ENCODE data around the gene COPS3.

The COPS3 gene

GRCh38 chr17:17280613-17281549 is at the start of gene COPS3:
COPS3 (minus strand) TSS chr17:17281246; CDS start chr17:17281186, 60 bp downstream.
- peak; percentile 74 for FAIRE-seq

- FAIRE-seq, result no peak
Observed at GRCh38 chr17:17328251-17328650, 47.2 kb upstream of the COPS3 start.

- no peak for FAIRE-seq
Observed at GRCh38 chr17:17326275-17326875, 45.3 kb upstream of the COPS3 start.

- no peak for FAIRE-seq
Observed at GRCh38 chr17:17325816-17326215, 44.8 kb upstream of the COPS3 start.

GRCh38 chr17:17325228-17325627 is 44.2 kb upstream of the COPS3 start:
- no peak for FAIRE-seq

GRCh38 chr17:17324616-17325015 is 43.6 kb upstream of the COPS3 start:
- no peak for FAIRE-seq

GRCh38 chr17:17322516-17323510 is 41.8 kb upstream of the COPS3 start:
- FAIRE-seq, result no peak

- no peak for FAIRE-seq
Observed at GRCh38 chr17:17321356-17322025, 40.4 kb upstream of the COPS3 start.

- FAIRE-seq, result no peak
Observed at GRCh38 chr17:17320911-17321220, 39.8 kb upstream of the COPS3 start.

- no peak for FAIRE-seq
Observed at GRCh38 chr17:17320188-17320910, 39.3 kb upstream of the COPS3 start.

GRCh38 chr17:17315142-17315821 is 34.2 kb upstream of the COPS3 start:
- no peak for FAIRE-seq

- FAIRE-seq, result no peak
Observed at GRCh38 chr17:17314501-17315071, 33.5 kb upstream of the COPS3 start.

- FAIRE-seq, result no peak
Observed at GRCh38 chr17:17313350-17313991, 32.4 kb upstream of the COPS3 start.

- FAIRE-seq, result no peak
Observed at GRCh38 chr17:17309356-17309755, 28.3 kb upstream of the COPS3 start.

- FAIRE-seq, result no peak
Observed at GRCh38 chr17:17305281-17305801, 24.3 kb upstream of the COPS3 start.

- FAIRE-seq, result no peak
Observed at GRCh38 chr17:17304521-17304985, 23.5 kb upstream of the COPS3 start.

- no peak for FAIRE-seq
Observed at GRCh38 chr17:17303847-17304490, 22.9 kb upstream of the COPS3 start.

GRCh38 chr17:17303010-17303846 is 22.2 kb upstream of the COPS3 start, which contains the start of gene NT5M:
NT5M (plus strand) TSS chr17:17303373; CDS start chr17:17303551, 178 bp downstream.
- no peak for FAIRE-seq

Data from TTC549 (cell line).